WERI-Rb-1 (cell line): ENCODE measurements around the gene MYO10.

Source experiments
- DNase-seq: peaks from one replicate; pipeline ENCODE4 v3.0.0-alpha.2; 2020
- H3K27ac ChIP-seq: fragments of 250-450 bp; sonication (Bioruptor Pico); 2 replicates; pipeline ENCODE4 v1.5.1; 2020; ENCODE audit warnings: mild to moderate bottlenecking, moderate library complexity
- H3K27me3 ChIP-seq: fragments of 250-450 bp; sonication (Bioruptor Pico); 2 replicates; pipeline ENCODE4 v1.5.1; 2021; ENCODE audit warnings: mild to moderate bottlenecking, low read depth, moderate library complexity; ENCODE audit not compliant: insufficient read depth, severe bottlenecking
- H3K36me3 ChIP-seq: fragments of 250-450 bp; sonication (Bioruptor Pico); 2 replicates; pipeline ENCODE4 v1.5.1; 2020; ENCODE audit warnings: mild to moderate bottlenecking, moderate library complexity
- H3K4me3 ChIP-seq: 2 replicates; pipeline ENCODE4 v1.5.1; 2011; ENCODE audit warnings: low read depth, mild to moderate bottlenecking, control low read depth, low read length
- H3K9me3 ChIP-seq: fragments of 250-450 bp; sonication (Bioruptor Pico); 2 replicates; pipeline ENCODE4 v1.5.1; 2021; ENCODE audit warnings: mild to moderate bottlenecking, moderate library complexity; ENCODE audit not compliant: severe bottlenecking
- CTCF ChIP-seq: IDR thresholded peaks from 2 replicates; pipeline ENCODE4 v1.5.1; 2011; ENCODE audit warnings: low read depth, mild to moderate bottlenecking, control low read depth, inconsistent platforms, low read length

Gene MYO10

GRCh38 chr5:16673241-16674201 lies 262.6 kb downstream of the MYO10 start:
- H3K9me3 ChIP-seq: no peaks in the 10 kb centered on the region
- TF ChIP-seq CTCF: no peak
- no peaks in the 10 kb centered on the region for H3K27me3 ChIP-seq
- H3K4me3 ChIP-seq: no peak overlapping the region
- DNase-seq: no peak
- no peak overlapping the region for H3K27ac ChIP-seq
- peaks cover 88% of the 10 kb centered on the region for H3K36me3 ChIP-seq

- Histone ChIP-seq H3K4me3 (no peak overlapping the region), H3K27ac (no peak overlapping the region), H3K36me3 (peaks cover 88% of the 10 kb centered on the region), H3K9me3 (no peaks in the 10 kb centered on the region), H3K27me3 (no peaks in the 10 kb centered on the region)
- TF ChIP-seq CTCF: no peak
- no peak for DNase-seq
Observed at GRCh38 chr5:16671208-16671607, 264.9 kb downstream of the MYO10 start.

- Histone ChIP-seq H3K27me3 (no peaks in the 10 kb centered on the region), H3K27ac (no peak overlapping the region), H3K4me3 (no peak overlapping the region), H3K9me3 (no peaks in the 10 kb centered on the region), H3K36me3 (peaks cover 82% of the 10 kb centered on the region)
- no peak for DNase-seq
- no peak for TF ChIP-seq CTCF
Observed at GRCh38 chr5:16669776-16670175, 266.3 kb downstream of the MYO10 start.

GRCh38 chr5:16668631-16669030 lies 267.5 kb downstream of the MYO10 start:
- Histone ChIP-seq H3K27me3 (no peaks in the 10 kb centered on the region), H3K9me3 (no peaks in the 10 kb centered on the region), H3K36me3 (peaks cover 77% of the 10 kb centered on the region), H3K4me3 (no peak overlapping the region), H3K27ac (no peak overlapping the region)
- TF ChIP-seq CTCF: no peak
- no peak for DNase-seq

GRCh38 chr5:16668194-16668593 lies 267.9 kb downstream of the MYO10 start:
- no peak overlapping the region for H3K4me3 ChIP-seq
- H3K27me3 ChIP-seq: no peaks in the 10 kb centered on the region
- peaks cover 73% of the 10 kb centered on the region for H3K36me3 ChIP-seq
- H3K9me3 ChIP-seq: no peaks in the 10 kb centered on the region
- no peak overlapping the region for H3K27ac ChIP-seq
- TF ChIP-seq CTCF: no peak
- DNase-seq: no peak
